ENCODE data around the gene PRPSAP2.
"Not testable (repeated sequence)": the region's sequence is repeated elsewhere in the genome, so short reads cannot be mapped to it uniquely, and the experiment has no call there.

Gene PRPSAP2

GRCh38 chr17:18947866-18948265, 89.9 kb downstream of the PRPSAP2 start:
- no peak for DNase-seq

- DNase-seq = no peak
These were observed 90.6 kb downstream of the PRPSAP2 start for GRCh38 chr17:18948476-18949006.

- DNase-seq = no peak
These were observed 91.6 kb downstream of the PRPSAP2 start for GRCh38 chr17:18949566-18949965.

- no peak for DNase-seq
These were observed 92.4 kb downstream of the PRPSAP2 start for GRCh38 chr17:18950346-18950745.

GRCh38 chr17:18950944-18951905, 93.3 kb downstream of the PRPSAP2 start:
- DNase-seq = no peak

- DNase-seq = no peak
These were observed 94.3 kb downstream of the PRPSAP2 start, which contains the start of gene SLC5A10 for GRCh38 chr17:18951941-18952842. TSS of gene SLC5A10 (plus strand) at chr17:18952165. CDS start at chr17:18952206, 41 bp downstream.

GRCh38 chr17:18953231-18953728, 95.3 kb downstream of the PRPSAP2 start:
- DNase-seq = no peak

- DNase-seq = no peak
These were observed 96.4 kb downstream of the PRPSAP2 start for GRCh38 chr17:18954321-18954720.

GRCh38 chr17:18955009-18955408, 97.1 kb downstream of the PRPSAP2 start:
- DNase-seq = no peak

GRCh38 chr17:18956021-18956420, 98.1 kb downstream of the PRPSAP2 start:
- DNase-seq = not testable (repeated sequence)

GRCh38 chr17:18956581-18956980, 98.7 kb downstream of the PRPSAP2 start:
- DNase-seq = no peak

GRCh38 chr17:18957831-18958230, 99.9 kb downstream of the PRPSAP2 start:
- no peak for DNase-seq

- no peak for DNase-seq
These were observed 100.7 kb downstream of the PRPSAP2 start for GRCh38 chr17:18958611-18959010.

GRCh38 chr17:18959071-18959844, 101.3 kb downstream of the PRPSAP2 start:
- no peak for DNase-seq

- DNase-seq = no peak
These were observed 101.9 kb downstream of the PRPSAP2 start for GRCh38 chr17:18959845-18960240.

- no peak for DNase-seq
These were observed 102.3 kb downstream of the PRPSAP2 start for GRCh38 chr17:18960241-18960665.

GRCh38 chr17:18960803-18961511, 103.0 kb downstream of the PRPSAP2 start:
- DNase-seq = peak; percentile 93

- no peak for DNase-seq
These were observed 103.9 kb downstream of the PRPSAP2 start for GRCh38 chr17:18961634-18962493.

GRCh38 chr17:18962494-18962815, 104.5 kb downstream of the PRPSAP2 start:
- DNase-seq = no peak
